Neural cell (in vitro differentiated cells): ENCODE measurements around the gene AK5. TPM values are rescaled to one million over a fixed set of nuclear protein-coding genes. Genes with fewer than 3 reads are reported as not detected.

Experiments used
- H2AFZ ChIP-seq: fragments of 200-600, 300-800 bp; sonication (generic), shearing (Covaris generic); 2 replicates; pipeline ENCODE4 v1.6.0; 2014; ENCODE audit warnings: low read depth, mild to moderate bottlenecking, antibody characterized with exemption, low read length, moderate library complexity
- H3F3A ChIP-seq: fragments of 200-600 bp; shearing (Covaris generic); 2 replicates; pipeline ENCODE4 v1.6.1; 2016; ENCODE audit warnings: mild to moderate bottlenecking, moderate library complexity, mixed read lengths, antibody characterized with exemption, low read length; ENCODE audit not compliant: insufficient read depth, poor library complexity, severe bottlenecking
- H3K27ac ChIP-seq: fragments of 200-600, 300-800 bp; sonication (generic), shearing (Covaris generic); 2 replicates; pipeline ENCODE4 v1.5.1; 2014; ENCODE audit warnings: mild to moderate bottlenecking, low read length, moderate library complexity
- H3K27me3 ChIP-seq: fragments of 300-800, 200-600 bp; sonication (generic), shearing (Covaris generic); 2 replicates; pipeline ENCODE4 v1.6.0; 2014; ENCODE audit warnings: mild to moderate bottlenecking, low read depth, low read length, moderate library complexity; ENCODE audit not compliant: insufficient read depth
- H3K36me3 ChIP-seq: fragments of 300-800, 200-600 bp; sonication (generic), shearing (Covaris generic); 2 replicates; pipeline ENCODE4 v1.5.1; 2014; ENCODE audit warnings: mild to moderate bottlenecking, antibody characterized with exemption, low read length, moderate library complexity; ENCODE audit not compliant: insufficient read depth
- H3K4me2 ChIP-seq: fragments of 300-800, 200-600 bp; sonication (generic), shearing (Covaris generic); 2 replicates; pipeline ENCODE4 v1.6.0; 2014; ENCODE audit warnings: mild to moderate bottlenecking, low read length
- H3K4me3 ChIP-seq: fragments of 300-800, 200-600 bp; sonication (generic), shearing (Covaris generic); 2 replicates; pipeline ENCODE4 v1.5.1; 2014; ENCODE audit warnings: mild to moderate bottlenecking, low read length, moderate library complexity
- H3K79me2 ChIP-seq: fragments of 200-600 bp; shearing (Covaris generic); replicated peaks from 2 replicates; pipeline ENCODE4 v1.6.0; 2014; ENCODE audit warnings: mild to moderate bottlenecking, low read length, moderate library complexity; ENCODE audit not compliant: insufficient read depth
- H3K9ac ChIP-seq: fragments of 300-800, 200-600 bp; sonication (generic), shearing (Covaris generic); 2 replicates; pipeline ENCODE4 v1.6.1; 2016; ENCODE audit warnings: mild to moderate bottlenecking, low read length, mixed read lengths
- H3K9me2 ChIP-seq: fragments of 200-600 bp; shearing (Covaris generic); 2 replicates; pipeline ENCODE4 v1.6.1; 2016; ENCODE audit warnings: mild to moderate bottlenecking, low read length, mixed read lengths; ENCODE audit not compliant: insufficient read depth
- H3K9me3 ChIP-seq: fragments of 200-600, 300-800 bp; sonication (generic), shearing (Covaris generic); 2 replicates; pipeline ENCODE4 v1.6.1; 2016; ENCODE audit warnings: mild to moderate bottlenecking, mixed run types, low read length, moderate library complexity, mixed read lengths
- H4K20me1 ChIP-seq: fragments of 200-600 bp; shearing (Covaris generic); 2 replicates; pipeline ENCODE4 v1.6.1; 2016; ENCODE audit warnings: mild to moderate bottlenecking, mixed run types; ENCODE audit not compliant: insufficient read depth
- EP300 ChIP-seq: fragments of 450-650 bp; conservative IDR thresholded peaks from 2 replicates; pipeline ENCODE4 v1.6.1; 2014; ENCODE audit warnings: antibody characterized with exemption, mild to moderate bottlenecking, moderate library complexity; ENCODE audit not compliant: poor library complexity, severe bottlenecking
- EZH2 ChIP-seq: fragments of 200-600, 300-800 bp; shearing (Covaris generic), sonication (generic); IDR thresholded peaks from 2 replicates; pipeline ENCODE4 v1.6.1; 2014; ENCODE audit warnings: antibody characterized with exemption, low read length, borderline replicate concordance, mild to moderate bottlenecking; ENCODE audit not compliant: insufficient read depth, poor library complexity, severe bottlenecking
- MXI1 ChIP-seq: fragments of 450-650 bp; conservative IDR thresholded peaks from 2 replicates; pipeline ENCODE4 v1.6.1; 2014; ENCODE audit warnings: antibody characterized with exemption, mild to moderate bottlenecking; ENCODE audit not compliant: poor library complexity, severe bottlenecking
- POLR2AphosphoS5 ChIP-seq: IDR thresholded peaks from 2 replicates; pipeline ENCODE4 v1.6.1; 2012
- RAD21 ChIP-seq: fragments of 450-650 bp; conservative IDR thresholded peaks from 2 replicates; pipeline ENCODE4 v1.6.1; 2014; ENCODE audit warnings: antibody characterized with exemption, mild to moderate bottlenecking, moderate library complexity
- SMC3 ChIP-seq: fragments of 450-650 bp; conservative IDR thresholded peaks from 2 replicates; pipeline ENCODE4 v1.6.1; 2014; ENCODE audit warnings: antibody characterized with exemption, mild to moderate bottlenecking, moderate library complexity; ENCODE audit not compliant: poor library complexity
- TAF1 ChIP-seq: IDR thresholded peaks from 2 replicates; pipeline ENCODE4 v1.6.1; 2012; ENCODE audit warnings: low read depth
- polyA plus RNA-seq: library from polyadenylated mRNA; depleted of rRNA; stranded (reverse); fragments of >200 nt; gene quantifications from 2 replicates; pipeline ENCODE4 v1.2.3, GENCODE V29; 2014
- TF ChIP-seq, protein P1 (sequence below): IDR thresholded peaks from 2 replicates; pipeline ENCODE4 v1.6.1; 2012; ENCODE audit warnings: borderline replicate concordance
- TF ChIP-seq, protein P2 (sequence below): fragments of 450-650 bp; IDR thresholded peaks from 2 replicates; pipeline ENCODE4 v1.5.1; 2014; ENCODE audit warnings: antibody characterized with exemption, mild to moderate bottlenecking, moderate library complexity; ENCODE audit not compliant: poor library complexity, severe bottlenecking

AK5 gene
- polyA plus RNA-seq, 1 donor from 2014 or later: 7.1 TPM

DNA sequence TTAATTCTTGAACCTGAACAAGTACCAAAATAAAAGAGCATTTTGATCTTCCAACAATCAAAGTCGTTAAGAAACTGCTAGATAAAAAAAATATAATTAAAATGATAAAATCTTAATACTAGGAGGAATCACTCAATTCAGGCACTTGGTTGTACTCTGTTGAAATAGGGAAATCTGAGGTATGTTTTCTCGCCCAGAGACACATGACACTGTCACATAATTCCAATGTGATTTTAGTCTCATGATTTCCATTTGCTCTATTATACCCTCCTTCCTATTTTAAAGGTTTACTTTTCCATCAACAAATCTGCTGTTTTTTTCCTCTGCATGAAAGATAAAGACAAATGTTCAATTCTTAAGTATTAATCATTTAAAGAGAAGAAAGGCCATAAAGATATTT lies 303.1 kb downstream of the AK5 start:
- no peak overlapping the region for H3K9ac ChIP-seq
- TF ChIP-seq RAD21 (no peak), TAF1 (no peak), MXI1 (no peak), EZH2 (no peak), SMC3 (no peak)
- TF ChIP-seq, protein P1, sequence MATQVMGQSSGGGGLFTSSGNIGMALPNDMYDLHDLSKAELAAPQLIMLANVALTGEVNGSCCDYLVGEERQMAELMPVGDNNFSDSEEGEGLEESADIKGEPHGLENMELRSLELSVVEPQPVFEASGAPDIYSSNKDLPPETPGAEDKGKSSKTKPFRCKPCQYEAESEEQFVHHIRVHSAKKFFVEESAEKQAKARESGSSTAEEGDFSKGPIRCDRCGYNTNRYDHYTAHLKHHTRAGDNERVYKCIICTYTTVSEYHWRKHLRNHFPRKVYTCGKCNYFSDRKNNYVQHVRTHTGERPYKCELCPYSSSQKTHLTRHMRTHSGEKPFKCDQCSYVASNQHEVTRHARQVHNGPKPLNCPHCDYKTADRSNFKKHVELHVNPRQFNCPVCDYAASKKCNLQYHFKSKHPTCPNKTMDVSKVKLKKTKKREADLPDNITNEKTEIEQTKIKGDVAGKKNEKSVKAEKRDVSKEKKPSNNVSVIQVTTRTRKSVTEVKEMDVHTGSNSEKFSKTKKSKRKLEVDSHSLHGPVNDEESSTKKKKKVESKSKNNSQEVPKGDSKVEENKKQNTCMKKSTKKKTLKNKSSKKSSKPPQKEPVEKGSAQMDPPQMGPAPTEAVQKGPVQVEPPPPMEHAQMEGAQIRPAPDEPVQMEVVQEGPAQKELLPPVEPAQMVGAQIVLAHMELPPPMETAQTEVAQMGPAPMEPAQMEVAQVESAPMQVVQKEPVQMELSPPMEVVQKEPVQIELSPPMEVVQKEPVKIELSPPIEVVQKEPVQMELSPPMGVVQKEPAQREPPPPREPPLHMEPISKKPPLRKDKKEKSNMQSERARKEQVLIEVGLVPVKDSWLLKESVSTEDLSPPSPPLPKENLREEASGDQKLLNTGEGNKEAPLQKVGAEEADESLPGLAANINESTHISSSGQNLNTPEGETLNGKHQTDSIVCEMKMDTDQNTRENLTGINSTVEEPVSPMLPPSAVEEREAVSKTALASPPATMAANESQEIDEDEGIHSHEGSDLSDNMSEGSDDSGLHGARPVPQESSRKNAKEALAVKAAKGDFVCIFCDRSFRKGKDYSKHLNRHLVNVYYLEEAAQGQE: no peak
- no peaks in the 10 kb centered on the region for H3K27me3 ChIP-seq
- H3F3A ChIP-seq: no peaks in the 10 kb centered on the region
- H3K36me3 ChIP-seq: no peaks in the 10 kb centered on the region
- H3K79me2 ChIP-seq: no peaks in the 10 kb centered on the region
- H2AFZ ChIP-seq: no peak overlapping the region
- no peaks in the 10 kb centered on the region for H3K9me3 ChIP-seq
- no peak overlapping the region for H3K4me3 ChIP-seq
- no peak overlapping the region for H3K4me2 ChIP-seq
- no peak overlapping the region for H3K27ac ChIP-seq
- H3K9me2 ChIP-seq: no peaks in the 10 kb centered on the region
- H4K20me1 ChIP-seq: no peaks in the 10 kb centered on the region

DNA sequence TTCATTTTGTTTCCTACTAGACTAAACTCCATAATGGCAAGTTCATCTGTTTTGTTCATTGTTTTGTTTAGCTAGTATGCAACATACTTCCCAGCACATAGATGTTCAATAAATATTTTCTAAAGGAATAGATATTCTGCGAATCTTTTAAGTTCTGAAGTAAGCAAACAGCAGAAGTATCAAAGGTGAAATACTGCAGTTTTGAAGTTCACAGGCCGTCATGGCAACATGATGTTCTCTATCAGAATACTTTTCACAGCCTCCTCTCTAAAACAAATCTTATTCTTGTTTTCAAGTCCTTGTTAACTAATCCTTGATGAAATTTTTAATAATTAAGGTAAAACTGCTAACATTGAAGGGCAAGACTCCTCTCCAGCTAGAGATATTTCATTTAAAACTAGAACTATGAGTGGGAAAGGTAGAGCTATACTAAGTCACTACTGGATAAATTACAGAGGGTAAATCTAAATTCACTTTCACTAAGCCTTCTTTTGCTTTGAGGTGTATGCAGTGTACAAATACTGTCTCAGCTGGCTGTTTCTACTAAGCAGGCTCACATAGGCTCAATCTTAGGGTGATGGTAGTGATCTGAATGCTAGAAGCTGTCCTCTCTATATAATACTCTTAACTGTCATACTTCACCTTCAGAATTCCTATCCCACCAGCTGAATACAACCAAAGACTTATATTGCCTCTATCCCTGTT lies 303.9 kb downstream of the AK5 start:
- Histone ChIP-seq H2AFZ (no peak overlapping the region), H4K20me1 (no peaks in the 10 kb centered on the region), H3K27ac (no peak overlapping the region), H3F3A (no peaks in the 10 kb centered on the region), H3K79me2 (no peaks in the 10 kb centered on the region), H3K36me3 (no peaks in the 10 kb centered on the region), H3K9me3 (no peaks in the 10 kb centered on the region), H3K27me3 (no peaks in the 10 kb centered on the region), H3K9me2 (no peaks in the 10 kb centered on the region), H3K4me3 (no peak overlapping the region), H3K9ac (no peak overlapping the region), H3K4me2 (no peak overlapping the region)
- TF ChIP-seq, protein P2, sequence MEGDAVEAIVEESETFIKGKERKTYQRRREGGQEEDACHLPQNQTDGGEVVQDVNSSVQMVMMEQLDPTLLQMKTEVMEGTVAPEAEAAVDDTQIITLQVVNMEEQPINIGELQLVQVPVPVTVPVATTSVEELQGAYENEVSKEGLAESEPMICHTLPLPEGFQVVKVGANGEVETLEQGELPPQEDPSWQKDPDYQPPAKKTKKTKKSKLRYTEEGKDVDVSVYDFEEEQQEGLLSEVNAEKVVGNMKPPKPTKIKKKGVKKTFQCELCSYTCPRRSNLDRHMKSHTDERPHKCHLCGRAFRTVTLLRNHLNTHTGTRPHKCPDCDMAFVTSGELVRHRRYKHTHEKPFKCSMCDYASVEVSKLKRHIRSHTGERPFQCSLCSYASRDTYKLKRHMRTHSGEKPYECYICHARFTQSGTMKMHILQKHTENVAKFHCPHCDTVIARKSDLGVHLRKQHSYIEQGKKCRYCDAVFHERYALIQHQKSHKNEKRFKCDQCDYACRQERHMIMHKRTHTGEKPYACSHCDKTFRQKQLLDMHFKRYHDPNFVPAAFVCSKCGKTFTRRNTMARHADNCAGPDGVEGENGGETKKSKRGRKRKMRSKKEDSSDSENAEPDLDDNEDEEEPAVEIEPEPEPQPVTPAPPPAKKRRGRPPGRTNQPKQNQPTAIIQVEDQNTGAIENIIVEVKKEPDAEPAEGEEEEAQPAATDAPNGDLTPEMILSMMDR: no peak
- no peak for TF ChIP-seq EP300
- TF ChIP-seq, protein P1: no peak
- TF ChIP-seq MXI1: no peak
- no peak for TF ChIP-seq POLR2AphosphoS5
- no peak for TF ChIP-seq SMC3
- TF ChIP-seq EZH2: no peak
- TF ChIP-seq RAD21: no peak
- TF ChIP-seq TAF1: no peak
